Kasumi-1 (cell line): ENCODE data around the gene NUP188.
"Not testable (repeated sequence)": the region's sequence is repeated elsewhere in the genome, so short reads cannot be mapped to it uniquely, and the experiment has no call there.

ENCODE experiments used
- DNase-seq, 2 experiments: peaks; one replicate each; lab custom pipeline; 2025; lab: John Stamatoyannopoulos, UW

Gene NUP188

GRCh38 chr9:129030191-129030590, 82.7 kb downstream of the NUP188 start:
- DNase-seq = no peak

GRCh38 chr9:129031514-129031913, 84.0 kb downstream of the NUP188 start:
- no peak for DNase-seq

GRCh38 chr9:129032541-129033159, 85.2 kb downstream of the NUP188 start:
- DNase-seq = no peak

GRCh38 chr9:129033216-129033615, 85.7 kb downstream of the NUP188 start:
- DNase-seq = no peak

GRCh38 chr9:129035838-129036237, 88.3 kb downstream of the NUP188 start:
- DNase-seq = not testable (repeated sequence)

GRCh38 chr9:129036241-129036922, 88.9 kb downstream of the NUP188 start, which contains the start of gene MIGA2:
MIGA2 (plus strand) TSS chr9:129036626; CDS start chr9:129040595, 3,969 bp downstream.
- peak; percentile 99 for DNase-seq

GRCh38 chr9:129036923-129037766, 89.6 kb downstream of the NUP188 start:
- DNase-seq = no peak

GRCh38 chr9:129037767-129038098, 90.2 kb downstream of the NUP188 start:
- DNase-seq = no peak

- no peak for DNase-seq
Measured at GRCh38 chr9:129038109-129038852, 90.8 kb downstream of the NUP188 start.

GRCh38 chr9:129040113-129040643, 92.7 kb downstream of the NUP188 start:
- no peak for DNase-seq

- DNase-seq = no peak
Measured at GRCh38 chr9:129042016-129042415, 94.5 kb downstream of the NUP188 start.

GRCh38 chr9:129052592-129052991, 105.1 kb downstream of the NUP188 start:
- no peak for DNase-seq

- no peak for DNase-seq
Measured at GRCh38 chr9:129053020-129053419, 105.5 kb downstream of the NUP188 start.

- DNase-seq = no peak
Measured at GRCh38 chr9:129054163-129054851, 106.8 kb downstream of the NUP188 start.
